SK-N-SH (cell line): ENCODE data around the gene SNU13. TPM values are rescaled to one million over a fixed set of nuclear protein-coding genes. Genes with fewer than 3 reads are reported as not detected.
A peak's percentile ranks its signal among the peaks of the same experiment; 100 is the strongest.

Experiments
- CTCF ChIA-PET: fragments of 300-600, 350-600 bp; formaldehyde crosslinking; extraction: SDS; loops from one replicate; lab custom pipeline; 2021; lab: Yijun Ruan, JAX
- POLR2A ChIA-PET: fragments of 350-600 bp; sonication (Branson Sonifier 250); formaldehyde crosslinking; extraction: SDS; loops from one replicate; lab custom pipeline; 2020; ENCODE audit warnings: antibody characterized with exemption, inconsistent platforms; lab: Yijun Ruan, JAX
- DNase-seq: peaks from one replicate; pipeline ENCODE4 v3.0.0; 2012
- H2AFZ ChIP-seq: fragments of 200-600 bp; sonication (generic); 2 replicates; pipeline ENCODE4 v1.8.1; 2016; ENCODE audit warnings: antibody characterized with exemption, mild to moderate bottlenecking, low read depth
- H3F3A ChIP-seq: fragments of 200-600 bp; sonication (generic); replicated peaks from 2 replicates; pipeline ENCODE3; 2016; ENCODE audit warnings: antibody characterized with exemption, mild to moderate bottlenecking; ENCODE audit not compliant: insufficient read depth
- H3K27ac ChIP-seq, 2 experiments: fragments of 200-500 bp in 1 of 2; fragments of 200-600 bp in 1 of 2; sonication (Bioruptor generic) in 1 of 2; sonication (generic), shearing (Covaris generic) in 1 of 2; 2 replicates each; pipeline versions ENCODE4 v1.5.1 to v1.6.1; 2014 to 2016; ENCODE audit warnings: low read depth in 2 of 2, inconsistent platforms in 1 of 2, low read length in 1 of 2, mild to moderate bottlenecking in 1 of 2, mixed read lengths in 1 of 2
- H3K27me3 ChIP-seq: fragments of 200-600 bp; sonication (generic), shearing (Covaris generic); 2 replicates; pipeline ENCODE4 v1.6.1; 2016; ENCODE audit warnings: mixed run types; ENCODE audit not compliant: insufficient read depth
- H3K36me3 ChIP-seq, 2 experiments: fragments of 200-500 bp in 1 of 2; fragments of 200-600 bp in 1 of 2; sonication (Bioruptor generic) in 1 of 2; sonication (generic) in 1 of 2; replicated peaks in 1 of 2; 2 replicates each; pipeline versions ENCODE3 to v1.5.1; 2014 to 2016; ENCODE audit warnings: low read length in 1 of 2, mild to moderate bottlenecking in 1 of 2; ENCODE audit not compliant: insufficient read depth in 2 of 2, control insufficient read depth in 1 of 2
- H3K4me1 ChIP-seq, 2 experiments: fragments of 200-500 bp in 1 of 2; fragments of 200-600 bp in 1 of 2; sonication (Bioruptor generic) in 1 of 2; sonication (generic), shearing (Covaris generic) in 1 of 2; 2 replicates each; pipeline versions ENCODE4 v1.5.1 to v1.6.1; 2014 to 2016; ENCODE audit warnings: low read depth in 1 of 2, low read length in 1 of 2, mixed run types in 1 of 2; ENCODE audit not compliant: insufficient read depth in 2 of 2, control insufficient read depth in 1 of 2
- H3K4me2 ChIP-seq: fragments of 200-600 bp; sonication (generic), shearing (Covaris generic); 2 replicates; pipeline ENCODE4 v1.6.1; 2017; ENCODE audit warnings: mixed run types
- H3K4me3 ChIP-seq, 2 experiments: fragments of 200-500 bp in 1 of 2; fragments of 200-600 bp in 1 of 2; sonication (Bioruptor generic) in 1 of 2; sonication (generic), shearing (Covaris generic) in 1 of 2; 2 replicates each; pipeline versions ENCODE4 v1.5.1 to v1.8.1; 2014 to 2016; ENCODE audit warnings: low read depth in 2 of 2, inconsistent platforms in 1 of 2, low read length in 1 of 2, mild to moderate bottlenecking in 1 of 2, mixed read lengths in 1 of 2, moderate library complexity in 1 of 2
- H3K79me2 ChIP-seq: fragments of 200-600 bp; sonication (generic); 2 replicates; pipeline ENCODE4 v1.8.1; 2017; ENCODE audit warnings: mild to moderate bottlenecking; ENCODE audit not compliant: insufficient read depth
- H3K9ac ChIP-seq: fragments of 200-600 bp; sonication (generic); 2 replicates; pipeline ENCODE4 v1.6.1; 2017; ENCODE audit warnings: mixed run types
- H3K9me2 ChIP-seq: fragments of 200-600 bp; sonication (generic); 2 replicates; pipeline ENCODE4 v1.6.1; 2017; ENCODE audit warnings: mixed run types
- H3K9me3 ChIP-seq: fragments of 200-600 bp; sonication (generic); 2 replicates; pipeline ENCODE4 v1.6.1; 2017; ENCODE audit warnings: mixed run types, mild to moderate bottlenecking, moderate library complexity
- H4K20me1 ChIP-seq: fragments of 200-600 bp; sonication (generic); 2 replicates; pipeline ENCODE4 v1.6.1; 2017; ENCODE audit warnings: mild to moderate bottlenecking, mixed run types; ENCODE audit not compliant: insufficient read depth
- EZH2phosphoT487 ChIP-seq: fragments of 200-600 bp; sonication (generic); IDR thresholded peaks from 2 replicates; pipeline ENCODE4 v1.6.1; 2017; ENCODE audit warnings: low read depth, mixed run types, mild to moderate bottlenecking, antibody characterized with exemption, moderate library complexity, borderline replicate concordance
- FOSL2 ChIP-seq: IDR thresholded peaks from 2 replicates; pipeline ENCODE4 v1.4.0; 2012; ENCODE audit warnings: low read depth, mild to moderate bottlenecking, moderate library complexity, borderline replicate concordance
- FOXJ3 ChIP-seq: sonication (generic); formaldehyde crosslinking; IDR thresholded peaks from 2 replicates; pipeline ENCODE4 v1.5.1; 2020; ENCODE audit warnings: mild to moderate bottlenecking, missing genetic modification reagents
- GABPA ChIP-seq: IDR thresholded peaks from 2 replicates; pipeline ENCODE4 v1.4.0; 2012; ENCODE audit warnings: low read depth, mild to moderate bottlenecking
- GATA2 ChIP-seq: sonication (generic); formaldehyde crosslinking; IDR thresholded peaks from 2 replicates; pipeline ENCODE4 v1.5.0; 2020; ENCODE audit warnings: mild to moderate bottlenecking, missing genetic modification reagents
- IRF3 ChIP-seq: fragments of 150-350 bp; IDR thresholded peaks from 2 replicates; pipeline ENCODE4 v1.6.1; 2016; ENCODE audit warnings: mild to moderate bottlenecking, low read depth, low read length
- JUND ChIP-seq: IDR thresholded peaks from 2 replicates; pipeline ENCODE4 v1.4.0; 2012
- MEF2A ChIP-seq: IDR thresholded peaks from 2 replicates; pipeline ENCODE4 v1.4.0; 2012; ENCODE audit warnings: low read depth, borderline replicate concordance
- POLR2AphosphoS5 ChIP-seq: IDR thresholded peaks from 2 replicates; pipeline ENCODE4 v1.6.1; 2012; ENCODE audit warnings: low read depth, low read length
- RAD21 ChIP-seq: IDR thresholded peaks from 2 replicates; pipeline ENCODE4 v1.6.1; 2012; ENCODE audit warnings: mild to moderate bottlenecking, low read length
- RXRA ChIP-seq: IDR thresholded peaks from 2 replicates; pipeline ENCODE4 v1.4.0; 2012; ENCODE audit warnings: low read depth, mild to moderate bottlenecking, borderline replicate concordance
- SIN3A ChIP-seq: IDR thresholded peaks from 2 replicates; pipeline ENCODE4 v1.6.1; 2012; ENCODE audit warnings: low read depth, mild to moderate bottlenecking, low read length, moderate library complexity, borderline replicate concordance
- TCF12 ChIP-seq: IDR thresholded peaks from 2 replicates; pipeline ENCODE4 v1.4.0; 2012
- TEAD4 ChIP-seq: IDR thresholded peaks from 2 replicates; pipeline ENCODE4 v1.4.0; 2012; ENCODE audit warnings: mild to moderate bottlenecking, borderline replicate concordance; ENCODE audit not compliant: insufficient read depth
- USF2 ChIP-seq: fragments of 150-350 bp; IDR thresholded peaks from 2 replicates; pipeline ENCODE4 v1.6.1; 2017; ENCODE audit warnings: antibody characterized with exemption, low read length, low read depth, borderline replicate concordance
- ZBTB33 ChIP-seq: IDR thresholded peaks from 2 replicates; pipeline ENCODE4 v1.4.0; 2012; ENCODE audit warnings: low read depth, borderline replicate concordance
- WGBS: methylation state at CpG from one replicate; pipeline ENCODE4 v1.1.6; 2017; ENCODE audit warnings: low lambda C conversion rate; 5-methylcytosine and 5-hydroxymethylcytosine counted together
- polyA plus RNA-seq, 3 experiments: library from polyadenylated mRNA; depleted of rRNA; stranded (reverse); fragments of >200 nt; gene quantifications; 2 replicates each; pipeline ENCODE4 v1.2.3, GENCODE V29; 2012

The SNU13 gene
- polyA plus RNA-seq, 1 of the 3 experiments (the other 2 are of a cell fraction), result 282 TPM

- Histone ChIP-seq H3K36me3 (peaks cover 3 to 4% of the 10 kb centered on the region in 2 experiments), H3K9ac (no peak overlapping the region), H3F3A (peaks cover 18% of the 10 kb centered on the region), H3K27ac (peak overlapping the region in 1 of 2 experiments; percentile 66; a peak in 2 of 4 replicates), H4K20me1 (no peaks in the 10 kb centered on the region), H3K9me3 (no peaks in the 10 kb centered on the region), H3K9me2 (no peaks in the 10 kb centered on the region), H3K79me2 (no peaks in the 10 kb centered on the region), H3K4me2 (no peak overlapping the region), H3K27me3 (no peaks in the 10 kb centered on the region), H3K4me3 (no peak overlapping the region), H2AFZ (no peak overlapping the region), H3K4me1 (peaks cover 2 to 4% of the 10 kb centered on the region in 2 experiments; a peak in 2 of 4 replicates)
- DNase-seq, result no peak
- CTCF ChIA-PET, result no interaction called here
- POLR2A ChIA-PET, result no interaction called here
- WGBS, result 76% methylated on average over 16 of the region's 21 CpGs
- TF ChIP-seq TCF12 (peak; percentile 31; the same call in 1 of the 2 replicates), MEF2A (no peak)
These were observed 19.4 kb downstream of the SNU13 start for GRCh38 chr22:41668971-41669911.

GRCh38 chr22:41664951-41665350 lies 23.7 kb downstream of the SNU13 start:
- H4K20me1 ChIP-seq, result no peaks in the 10 kb centered on the region

GRCh38 chr22:41664490-41664889 lies 24.2 kb downstream of the SNU13 start:
- Histone ChIP-seq H3K9ac (no peak overlapping the region), H3K4me2 (no peak overlapping the region), H4K20me1 (no peaks in the 10 kb centered on the region), H3K4me1 (peaks cover 2 to 4% of the 10 kb centered on the region in 2 experiments; a peak in 2 of 4 replicates), H3K36me3 (peaks cover 7 to 19% of the 10 kb centered on the region in 2 experiments), H3K9me2 (no peaks in the 10 kb centered on the region), H3F3A (peaks cover 18% of the 10 kb centered on the region), H3K79me2 (no peaks in the 10 kb centered on the region), H2AFZ (no peak overlapping the region), H3K9me3 (no peaks in the 10 kb centered on the region), H3K27ac (no peak overlapping the region), H3K27me3 (no peaks in the 10 kb centered on the region), H3K4me3 (no peak overlapping the region)
- DNase-seq, result no peak
- CTCF ChIA-PET, result interaction anchor here (1.9 kb wide), 1 partner anchor 11 kb away, joined by 7 read pairs; no protein-coding TSS in a partner anchor
- POLR2A ChIA-PET, result no interaction called here
- TF ChIP-seq SIN3A (no peak), TEAD4 (no peak), FOXJ3 (CRISPR knock-in tag) (no peak), GABPA (no peak), FOSL2 (no peak), RXRA (no peak), ZBTB33 (no peak), EZH2phosphoT487 (no peak), TCF12 (no peak), USF2 (no peak), RAD21 (no peak), JUND (no peak), IRF3 (no peak), POLR2AphosphoS5 (no peak)

More at GRCh38 chr22:41664951-41665350, 23.7 kb downstream of the SNU13 start:
- no peaks in the 10 kb centered on the region for H3K9me2 ChIP-seq
- H3F3A ChIP-seq, result peaks cover 18% of the 10 kb centered on the region
- no peak overlapping the region for H3K4me3 ChIP-seq
- TF ChIP-seq GATA2 (CRISPR knock-in tag) (no peak), POLR2AphosphoS5 (0 out of 2 replicates have a peak, but pooled peaks have one; percentile 14)
- ChIA-PET CTCF (interaction anchor here (1.9 kb wide), 1 partner anchor 11 kb away, joined by 7 read pairs; no protein-coding TSS in a partner anchor), POLR2A (no interaction called here)
- WGBS, result 92% methylated on average over 2 of the region's 3 CpGs
- no peak overlapping the region for H2AFZ ChIP-seq
- H3K79me2 ChIP-seq, result no peaks in the 10 kb centered on the region
- H3K27me3 ChIP-seq, result no peaks in the 10 kb centered on the region
- H3K36me3 ChIP-seq, result peaks cover 7 to 18% of the 10 kb centered on the region in 2 experiments
- H3K9me3 ChIP-seq, result no peaks in the 10 kb centered on the region
- no peak overlapping the region for H3K9ac ChIP-seq
- H3K4me2 ChIP-seq, result no peak overlapping the region
- no peak for DNase-seq
- peaks cover 2 to 4% of the 10 kb centered on the region in 2 experiments; a peak in 2 of 4 replicates for H3K4me1 ChIP-seq
- H3K27ac ChIP-seq, result no peak overlapping the region
